ENCODE data around the gene TMEM263. TPM values are rescaled to one million over a fixed set of nuclear protein-coding genes. Genes with fewer than 3 reads are reported as not detected.

The TMEM263 gene
- total RNA-seq (10 to 100 TPM; 47.2 to 53.1 TPM), polyA plus RNA-seq (10 to 100 TPM; 38.7 to 54.7 (median 38.9) TPM), total RNA-seq (23.3 to 52.7 (median 39.0) reads per million in 6 experiments)

DNA sequence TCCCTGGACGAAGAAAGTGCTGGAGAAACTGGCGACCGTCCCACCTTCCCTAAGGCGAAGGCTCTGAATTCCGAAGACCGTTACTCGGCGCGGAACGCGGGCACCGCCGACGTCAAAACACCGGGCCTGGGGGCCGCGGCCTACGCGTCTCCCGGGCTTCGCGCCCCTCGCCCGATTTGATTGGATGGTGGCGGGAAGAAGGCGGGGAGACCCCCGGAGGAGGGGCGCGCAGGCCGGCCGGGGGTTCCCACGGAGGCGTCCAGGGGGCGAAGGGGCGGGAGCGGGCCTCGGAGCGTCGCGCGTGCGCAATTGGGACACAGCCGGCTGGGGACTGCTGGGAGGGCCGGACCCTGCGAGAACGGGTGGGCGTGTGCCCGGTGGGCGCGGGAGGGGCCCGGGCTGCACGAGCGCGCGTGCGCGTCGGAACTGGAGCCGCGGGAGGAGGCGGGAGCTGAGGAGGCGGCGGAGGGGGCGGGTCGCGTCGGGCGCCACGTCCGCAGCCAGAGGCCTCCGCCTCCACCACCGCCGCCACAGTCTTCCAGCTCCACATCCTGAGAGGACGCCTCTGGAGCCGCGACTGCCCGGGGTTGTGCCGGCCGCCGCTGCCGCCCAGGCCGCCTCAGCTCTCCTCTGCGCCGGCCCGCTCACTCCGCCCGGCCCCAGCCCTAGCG lies at the start of gene TMEM263:
TMEM263 (plus strand) TSS at position 531 of the 671 bp plus-strand sequence. CDS start 11,210 bp downstream, outside the sequence.
- ATAC-seq (peak; percentile 76 to 79), DNase-seq (peak; percentile 90 to 96 (median 93))
- H3K4me3 Mint-ChIP-seq, result peak within 1 kb of the TSS; percentile 94 to 100 (median 98)
- peaks cover 0 to 2% (median 0%) of the 10 kb centered on the region in 9 donors for H3K9me3 Mint-ChIP-seq
- POLR2A ChIA-PET, result interaction anchor here (0.5 to 2.8 kb wide), 12 partner anchors 9 to 1605 kb away, joined by 3 to 26 read pairs (median 6); partner anchors contain the start of genes CRY1, MTERF2, POLR3B and SART3
- H3K27me3 Mint-ChIP-seq, result no peaks in the 10 kb centered on the region
- H3K4me1 Mint-ChIP-seq, result peaks cover 19 to 38% (median 30%) of the 10 kb centered on the region in 4 donors
- H3K27ac Mint-ChIP-seq, result peak within 1 kb of the TSS; percentile 93 to 98 (median 97)
- H3K36me3 Mint-ChIP-seq, result peaks cover 0 to 2% (median 0%) of the 10 kb centered on the region in 3 donors

DNA sequence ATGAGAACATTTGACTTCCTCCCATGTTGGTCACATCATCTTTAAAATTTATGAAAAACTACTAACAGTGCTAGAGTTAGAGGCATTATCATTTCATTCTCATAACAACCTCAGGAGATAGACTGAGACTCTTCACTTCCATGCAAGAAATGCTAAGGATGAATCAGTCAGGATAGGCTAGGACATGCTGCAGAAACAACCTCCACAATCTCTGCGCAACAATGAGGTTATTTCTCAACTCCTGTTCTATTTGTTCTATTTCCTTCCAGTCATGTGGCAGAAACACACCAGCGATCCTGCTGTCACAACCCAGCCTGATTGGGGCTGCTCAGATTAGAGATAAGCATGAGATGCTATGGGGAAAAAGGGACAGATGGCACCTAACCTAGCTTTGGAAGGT lies 49.0 kb upstream of the TMEM263 start:
- POLR2A ChIA-PET, result no interaction called here
- DNase-seq (no peak), ATAC-seq (no peak)
- Mint-ChIP-seq H3K9me3 (no peaks in the 10 kb centered on the region), H3K4me1 (peaks cover 7 to 23% (median 22%) of the 10 kb centered on the region in 4 donors), H3K4me3 (no peak overlapping the region), H3K27ac (peak overlapping the region in 2 of 10 donors; percentile 27 to 57), H3K36me3 (no peaks in the 10 kb centered on the region), H3K27me3 (peaks cover 25 to 50% (median 27%) of the 10 kb centered on the region in 5 donors)

DNA sequence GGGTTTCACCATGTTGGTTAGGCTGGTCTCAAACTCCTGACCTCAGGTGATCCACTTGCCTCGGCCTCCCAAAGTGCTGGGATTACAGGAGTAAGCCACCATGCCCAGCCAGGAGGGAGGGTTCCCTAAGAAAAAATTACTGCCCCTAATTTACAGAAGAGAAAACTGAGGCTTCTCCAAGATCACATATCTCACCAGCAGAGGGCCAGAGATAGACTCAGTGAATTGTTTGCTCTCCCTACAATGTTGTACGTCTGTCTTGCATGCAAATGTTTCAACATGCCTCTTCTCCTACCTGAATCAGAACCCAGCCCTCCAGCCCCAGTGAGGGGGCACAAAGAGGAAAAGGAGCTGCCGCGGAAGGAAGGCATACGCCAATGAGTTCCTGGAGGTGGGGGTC lies 48.3 kb upstream of the TMEM263 start:
- DNase-seq, result no peak
- POLR2A ChIA-PET, result interaction anchor here (0.7 kb wide), 1 partner anchor 1586 kb away, joined by 7 read pairs; no protein-coding TSS in a partner anchor

DNA sequence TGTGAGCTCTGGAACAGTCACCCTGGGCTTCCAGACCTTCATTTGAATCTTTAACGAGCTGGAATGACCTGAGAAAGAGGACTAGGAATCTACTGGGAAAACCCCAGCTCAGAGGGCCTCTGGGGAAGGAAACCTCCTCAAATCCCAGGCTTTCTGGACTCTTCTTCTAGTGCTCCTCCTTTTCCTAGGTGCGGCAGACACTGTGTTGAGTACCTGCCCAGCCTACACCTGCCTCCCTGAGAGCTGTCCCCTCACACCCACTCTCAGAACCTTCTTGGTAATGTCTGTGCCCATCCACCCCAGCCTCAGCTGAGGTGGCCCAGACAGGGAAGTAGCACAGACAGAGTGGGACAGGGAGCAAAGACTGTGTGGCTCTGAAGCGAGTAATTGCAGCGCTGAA lies 47.9 kb upstream of the TMEM263 start:
- no peaks in the 10 kb centered on the region for H3K36me3 Mint-ChIP-seq
- no peak overlapping the region for H3K27ac Mint-ChIP-seq
- ATAC-seq, result no peak
- H3K4me3 Mint-ChIP-seq, result no peak overlapping the region
- POLR2A ChIA-PET, result interaction anchor here (0.7 kb wide), 1 partner anchor 1586 kb away, joined by 7 read pairs; no protein-coding TSS in a partner anchor
- no peak for DNase-seq
- no peaks in the 10 kb centered on the region for H3K9me3 Mint-ChIP-seq
- H3K4me1 Mint-ChIP-seq, result peaks cover 7 to 23% (median 21%) of the 10 kb centered on the region in 4 donors
- H3K27me3 Mint-ChIP-seq, result peaks cover 17 to 40% (median 18%) of the 10 kb centered on the region in 5 donors

More for the DNA sequence above, 48.3 kb upstream of the TMEM263 start:
- no peaks in the 10 kb centered on the region for H3K36me3 Mint-ChIP-seq
- peaks cover 21 to 45% (median 23%) of the 10 kb centered on the region in 5 donors for H3K27me3 Mint-ChIP-seq
- H3K9me3 Mint-ChIP-seq, result no peaks in the 10 kb centered on the region
- no peak for ATAC-seq
- peak overlapping the region in 1 of 10 donors; percentile 40 for H3K27ac Mint-ChIP-seq
- no peak overlapping the region for H3K4me3 Mint-ChIP-seq
- peaks cover 7 to 23% (median 22%) of the 10 kb centered on the region in 4 donors for H3K4me1 Mint-ChIP-seq

DNA sequence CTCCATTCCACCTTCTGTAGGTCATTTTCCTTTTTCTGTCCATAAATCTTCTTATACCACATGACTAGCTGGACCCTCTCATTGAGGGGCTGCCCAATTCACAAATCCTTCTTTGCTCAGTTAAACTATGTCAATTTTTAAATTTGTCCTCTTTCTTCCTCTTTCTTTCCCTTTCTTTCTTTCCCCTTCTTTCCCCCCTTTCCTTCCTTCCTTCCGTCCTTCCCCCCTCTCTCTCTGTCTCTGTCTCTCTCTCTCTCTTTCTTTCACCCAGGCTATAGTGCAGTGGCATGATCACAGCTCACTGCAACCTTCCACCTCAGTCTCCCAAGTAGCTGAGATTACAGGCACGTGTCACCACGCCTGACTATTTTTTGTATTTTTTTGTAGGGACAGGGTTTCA lies 47.1 kb upstream of the TMEM263 start:
- H3K9me3 Mint-ChIP-seq, result no peaks in the 10 kb centered on the region
- H3K27me3 Mint-ChIP-seq, result peaks cover 10 to 39% (median 18%) of the 10 kb centered on the region in 5 donors
- ATAC-seq (no peak), DNase-seq (no peak)
- H3K36me3 Mint-ChIP-seq, result no peaks in the 10 kb centered on the region
- H3K4me3 Mint-ChIP-seq, result no peak overlapping the region
- H3K4me1 Mint-ChIP-seq, result peaks cover 3 to 19% (median 14%) of the 10 kb centered on the region in 4 donors
- POLR2A ChIA-PET, result no interaction called here
- no peak overlapping the region for H3K27ac Mint-ChIP-seq

DNA sequence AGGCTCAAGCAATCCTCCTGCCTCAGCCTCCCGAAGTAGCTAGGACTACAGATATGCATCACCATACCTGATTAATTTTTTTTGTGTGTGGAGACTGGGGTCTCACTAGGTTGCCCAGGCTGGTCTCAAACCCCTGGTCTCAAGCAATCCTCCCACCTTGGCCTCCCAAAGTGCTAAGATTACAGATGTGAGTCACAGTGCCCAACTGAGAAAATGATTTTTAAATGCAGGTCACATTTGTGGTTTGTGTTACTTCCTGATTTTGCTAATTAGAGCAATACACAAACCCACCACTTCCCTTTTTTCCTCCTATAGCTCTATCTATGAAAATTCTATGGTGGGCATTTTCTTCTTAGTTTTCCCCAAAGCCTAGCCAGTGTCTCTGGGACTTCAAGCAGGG lies 45.5 kb upstream of the TMEM263 start:
- Mint-ChIP-seq H3K27me3 (peaks cover 8 to 34% (median 16%) of the 10 kb centered on the region in 5 donors), H3K36me3 (no peaks in the 10 kb centered on the region), H3K9me3 (no peaks in the 10 kb centered on the region), H3K4me3 (no peak overlapping the region), H3K27ac (no peak overlapping the region), H3K4me1 (peaks cover 8 to 26% (median 21%) of the 10 kb centered on the region in 4 donors)
- POLR2A ChIA-PET, result no interaction called here
- DNase-seq, result no peak
- ATAC-seq, result no peak

DNA sequence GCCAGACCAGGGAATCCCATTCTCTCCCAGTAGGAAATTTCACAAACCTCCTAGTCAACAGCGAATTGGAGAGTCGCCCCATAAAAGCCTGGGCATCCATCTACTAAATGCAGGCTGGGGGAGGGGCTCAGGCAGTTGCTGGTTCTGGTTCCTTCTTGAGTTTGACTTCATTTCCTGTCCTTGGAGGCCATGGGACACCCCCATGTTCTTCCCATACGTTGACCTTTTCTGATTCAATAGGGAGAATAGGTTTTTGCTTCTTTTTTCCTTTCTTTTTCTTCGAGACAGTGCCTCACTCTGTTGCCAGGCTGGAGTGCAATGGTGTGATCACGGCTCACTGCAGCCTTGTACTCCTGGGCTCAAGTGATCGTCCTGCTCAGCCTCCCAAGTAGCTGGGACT lies 44.1 kb upstream of the TMEM263 start:
- no peaks in the 10 kb centered on the region for H3K36me3 Mint-ChIP-seq
- peaks cover 6 to 34% (median 12%) of the 10 kb centered on the region in 5 donors for H3K27me3 Mint-ChIP-seq
- H3K9me3 Mint-ChIP-seq, result no peaks in the 10 kb centered on the region
- POLR2A ChIA-PET, result no interaction called here
- H3K4me3 Mint-ChIP-seq, result no peak overlapping the region
- DNase-seq (no peak), ATAC-seq (no peak)
- H3K4me1 Mint-ChIP-seq, result peaks cover 12 to 33% (median 28%) of the 10 kb centered on the region in 4 donors
- H3K27ac Mint-ChIP-seq, result no peak overlapping the region

DNA sequence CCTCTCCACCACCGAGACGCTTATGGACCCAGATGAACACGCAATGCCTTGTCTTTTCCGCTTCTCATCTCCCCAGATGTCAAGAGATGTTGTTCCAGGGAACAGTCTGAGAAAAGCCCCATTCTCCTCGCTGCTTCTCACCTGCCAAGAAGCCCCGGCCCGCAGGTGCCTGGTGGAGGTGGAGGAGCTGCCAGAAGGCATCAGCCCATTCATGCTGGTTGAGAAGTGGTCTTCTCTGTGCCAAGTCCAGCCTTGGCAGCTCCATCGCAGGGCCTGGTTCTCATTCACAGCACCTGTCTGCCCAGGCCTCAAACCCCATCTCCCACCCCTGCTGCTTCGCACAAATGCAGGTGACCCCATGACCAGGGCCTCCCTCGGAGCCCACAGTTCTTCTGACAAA lies 42.3 kb upstream of the TMEM263 start:
- Mint-ChIP-seq H3K36me3 (no peaks in the 10 kb centered on the region), H3K4me1 (peaks cover 12 to 30% (median 25%) of the 10 kb centered on the region in 4 donors), H3K27me3 (peaks cover 0 to 27% (median 4%) of the 10 kb centered on the region in 5 donors), H3K27ac (peak overlapping the region in 2 of 10 donors; percentile 25 to 43), H3K9me3 (no peaks in the 10 kb centered on the region), H3K4me3 (no peak overlapping the region)
- POLR2A ChIA-PET, result no interaction called here
- ATAC-seq (no peak), DNase-seq (no peak)

DNA sequence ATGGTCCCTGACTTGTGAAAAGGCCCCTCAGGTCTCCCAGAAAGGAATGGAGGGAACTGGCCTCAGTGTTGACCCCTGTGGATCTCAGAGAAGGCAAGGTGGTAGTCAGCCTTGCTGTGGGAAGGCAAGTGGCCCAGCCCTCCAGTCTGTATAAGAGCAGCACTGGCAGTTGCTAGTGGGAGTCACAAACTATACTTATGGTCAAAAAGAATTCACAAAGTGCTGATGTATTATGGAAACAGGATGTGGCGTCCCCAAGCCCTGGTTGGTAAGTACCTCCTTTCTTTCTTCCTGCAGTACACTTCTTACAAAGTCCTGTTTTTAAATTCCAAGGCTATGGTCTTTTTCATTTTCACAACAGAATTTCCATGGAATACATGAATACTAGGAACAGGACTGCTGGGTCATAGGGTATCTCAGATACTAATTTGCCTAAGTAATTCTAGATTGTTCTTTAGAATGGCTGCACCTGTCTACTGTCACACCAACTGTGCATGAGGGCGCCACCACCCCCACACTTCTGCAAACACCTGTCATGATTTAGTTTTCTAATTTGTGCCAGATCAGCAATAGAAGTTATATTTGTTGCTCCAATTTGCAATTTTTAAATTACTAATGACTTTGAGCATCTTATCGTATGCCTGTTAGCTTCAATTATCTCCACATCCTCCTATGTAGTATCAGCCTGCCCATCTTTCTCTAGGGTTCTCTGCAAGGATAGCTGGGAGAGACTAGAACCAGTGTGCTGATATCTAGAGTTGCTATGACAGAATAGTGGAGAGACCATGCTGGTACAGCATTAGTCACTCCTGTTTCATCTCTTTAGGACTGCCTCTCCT lies 40.7 kb upstream of the TMEM263 start:
- H3K4me1 Mint-ChIP-seq, result peaks cover 14 to 29% (median 27%) of the 10 kb centered on the region in 4 donors
- DNase-seq, result peak in 2 of 10 donors; percentile 15 to 21
- POLR2A ChIA-PET, result no interaction called here
- H3K27ac Mint-ChIP-seq, result peak overlapping the region; percentile 6 to 90 (median 64)
- no peaks in the 10 kb centered on the region for H3K9me3 Mint-ChIP-seq
- H3K4me3 Mint-ChIP-seq, result peak overlapping the region in 6 of 10 donors; percentile 7 to 61 (median 28)
- H3K27me3 Mint-ChIP-seq, result peaks cover 1 to 37% (median 4%) of the 10 kb centered on the region in 5 donors
- peak; percentile 62 to 72 for ATAC-seq
- H3K36me3 Mint-ChIP-seq, result no peaks in the 10 kb centered on the region

DNA sequence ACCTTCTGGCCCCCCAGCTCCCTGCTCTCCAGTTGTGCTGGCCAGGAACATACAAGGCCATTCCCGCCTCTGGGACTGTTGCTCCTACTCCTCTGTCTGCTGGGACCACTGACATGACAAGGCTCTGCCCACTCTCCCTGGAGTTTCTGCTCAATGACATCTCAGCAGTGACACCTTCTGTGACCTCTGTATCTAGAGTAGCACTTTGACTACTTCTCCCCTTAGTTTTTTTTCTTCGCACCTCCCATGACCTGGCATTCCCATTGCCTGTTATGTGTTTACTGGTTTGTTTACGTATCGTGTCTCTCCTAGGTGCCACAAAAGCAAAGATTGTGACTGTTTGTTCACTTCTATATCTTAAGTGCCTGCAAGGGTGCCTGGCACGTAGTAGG lies 40.1 kb upstream of the TMEM263 start:
- Mint-ChIP-seq H3K27me3 (peaks cover 1 to 40% (median 4%) of the 10 kb centered on the region in 5 donors), H3K36me3 (no peaks in the 10 kb centered on the region), H3K27ac (peak overlapping the region in 6 of 10 donors; percentile 4 to 77 (median 43)), H3K4me3 (no peak overlapping the region), H3K9me3 (no peaks in the 10 kb centered on the region), H3K4me1 (peaks cover 11 to 23% (median 21%) of the 10 kb centered on the region in 4 donors)
- POLR2A ChIA-PET, result no interaction called here
- DNase-seq (no peak), ATAC-seq (no peak)

DNA sequence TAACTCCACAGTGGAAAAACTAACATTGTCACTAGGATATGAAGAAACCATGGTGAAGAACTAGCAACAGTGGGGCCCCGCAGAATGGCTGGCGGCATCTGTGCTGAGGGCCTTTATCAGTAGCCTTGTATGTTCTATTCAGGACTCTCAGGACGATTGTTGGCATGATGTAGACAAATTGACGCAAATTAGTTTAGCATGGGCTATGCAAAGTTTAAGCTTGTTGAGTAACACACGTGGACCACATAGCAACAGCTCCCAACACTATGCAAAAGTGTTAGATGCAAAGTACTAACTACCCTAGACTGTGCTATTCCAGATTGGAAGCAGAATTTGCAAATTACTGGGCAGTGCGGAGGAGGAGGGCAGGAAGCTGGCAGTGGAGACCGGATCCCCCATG lies 38.2 kb upstream of the TMEM263 start:
- DNase-seq (no peak), ATAC-seq (no peak)
- Mint-ChIP-seq H3K4me1 (peaks cover 11 to 21% (median 16%) of the 10 kb centered on the region in 4 donors), H3K9me3 (no peaks in the 10 kb centered on the region), H3K27me3 (peaks cover 1 to 46% (median 5%) of the 10 kb centered on the region in 5 donors), H3K27ac (no peak overlapping the region), H3K4me3 (no peak overlapping the region), H3K36me3 (no peaks in the 10 kb centered on the region)
- POLR2A ChIA-PET, result no interaction called here

DNA sequence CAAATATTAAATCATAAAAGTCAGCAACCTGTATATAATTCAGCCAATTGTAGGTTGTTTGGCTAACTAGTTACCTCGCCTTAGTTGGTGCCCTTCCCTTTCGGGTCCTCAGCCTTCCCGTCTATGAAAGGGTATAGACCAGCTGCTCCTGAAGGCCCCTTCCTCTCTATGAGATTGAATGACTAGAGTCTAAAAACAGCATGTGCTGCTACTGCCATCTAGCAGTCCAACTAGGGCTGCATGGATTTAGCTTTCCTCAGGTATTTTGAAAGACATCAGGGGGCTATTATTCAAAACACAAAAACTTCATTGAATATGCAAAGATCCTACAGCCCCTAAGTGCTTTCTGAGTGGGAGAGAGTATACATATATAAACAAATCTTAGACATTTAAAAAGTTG lies 37.0 kb upstream of the TMEM263 start:
- DNase-seq (no peak), ATAC-seq (no peak)
- Mint-ChIP-seq H3K27me3 (peaks cover 1 to 52% (median 6%) of the 10 kb centered on the region in 5 donors), H3K27ac (no peak overlapping the region), H3K36me3 (no peaks in the 10 kb centered on the region), H3K4me1 (peaks cover 11 to 21% (median 15%) of the 10 kb centered on the region in 4 donors), H3K4me3 (no peak overlapping the region), H3K9me3 (peaks cover 0 to 5% (median 2%) of the 10 kb centered on the region in 9 donors)
- POLR2A ChIA-PET, result no interaction called here

Data from naive thymus-derived CD8-positive, alpha-beta T cell (primary cell).